ENCODE results near the gene ASTL. TPM values are rescaled to one million over a fixed set of nuclear protein-coding genes. Genes with fewer than 3 reads are reported as not detected.
"Not testable (repeated sequence)": the region's sequence is repeated elsewhere in the genome, so short reads cannot be mapped to it uniquely, and the experiment has no call there.

The ASTL gene
- total RNA-seq, 1 experiment from 2014 or later, result not detected

DNA sequence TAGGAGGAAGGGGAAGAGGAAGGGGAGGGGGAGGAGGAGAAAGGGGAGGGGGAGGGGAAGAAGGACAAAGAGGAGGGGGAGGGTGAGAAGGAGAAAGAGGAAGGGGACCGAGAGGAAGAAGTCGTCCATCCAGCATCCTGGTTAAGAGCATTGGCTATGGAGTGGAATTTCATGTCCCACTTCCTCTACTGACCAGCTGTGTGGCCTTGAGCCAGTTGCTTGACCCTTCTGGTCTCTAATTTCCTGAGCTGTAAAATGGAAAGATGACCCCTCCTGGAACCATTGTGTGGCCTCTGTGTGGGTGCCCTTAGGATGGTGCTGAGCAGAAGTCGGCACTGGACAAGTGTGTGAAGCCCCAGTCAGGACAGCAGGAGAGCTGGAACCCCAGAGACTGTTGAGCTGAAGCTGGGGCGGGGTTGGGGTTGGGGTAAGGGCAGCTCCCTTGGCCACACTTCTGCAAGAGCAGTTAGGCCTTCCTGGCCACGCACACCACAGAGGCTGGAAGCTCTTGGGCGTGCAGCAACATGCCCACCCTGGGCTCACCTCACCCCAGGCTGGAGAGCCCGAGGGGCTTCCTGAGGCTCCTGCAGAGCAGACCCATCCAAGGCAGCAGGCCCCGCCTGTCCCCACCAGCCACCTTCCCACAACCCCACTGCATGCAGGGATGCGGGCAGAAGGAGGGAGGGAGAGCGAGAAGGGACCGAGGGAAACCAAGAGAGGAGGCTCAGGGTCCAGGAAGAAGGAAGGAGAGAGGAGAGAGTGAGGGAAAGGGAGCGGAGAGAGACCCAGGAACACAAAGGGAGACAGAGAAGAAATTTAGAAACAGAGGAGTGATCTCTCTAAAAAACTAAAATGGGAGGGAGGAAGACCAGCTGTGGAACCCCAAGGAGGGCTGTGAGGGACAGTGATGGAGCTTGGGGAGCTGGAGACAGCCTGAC, 38.2 kb downstream of the ASTL start:
- no peak for DNase-seq (ENCODE audit: low read depth)

DNA sequence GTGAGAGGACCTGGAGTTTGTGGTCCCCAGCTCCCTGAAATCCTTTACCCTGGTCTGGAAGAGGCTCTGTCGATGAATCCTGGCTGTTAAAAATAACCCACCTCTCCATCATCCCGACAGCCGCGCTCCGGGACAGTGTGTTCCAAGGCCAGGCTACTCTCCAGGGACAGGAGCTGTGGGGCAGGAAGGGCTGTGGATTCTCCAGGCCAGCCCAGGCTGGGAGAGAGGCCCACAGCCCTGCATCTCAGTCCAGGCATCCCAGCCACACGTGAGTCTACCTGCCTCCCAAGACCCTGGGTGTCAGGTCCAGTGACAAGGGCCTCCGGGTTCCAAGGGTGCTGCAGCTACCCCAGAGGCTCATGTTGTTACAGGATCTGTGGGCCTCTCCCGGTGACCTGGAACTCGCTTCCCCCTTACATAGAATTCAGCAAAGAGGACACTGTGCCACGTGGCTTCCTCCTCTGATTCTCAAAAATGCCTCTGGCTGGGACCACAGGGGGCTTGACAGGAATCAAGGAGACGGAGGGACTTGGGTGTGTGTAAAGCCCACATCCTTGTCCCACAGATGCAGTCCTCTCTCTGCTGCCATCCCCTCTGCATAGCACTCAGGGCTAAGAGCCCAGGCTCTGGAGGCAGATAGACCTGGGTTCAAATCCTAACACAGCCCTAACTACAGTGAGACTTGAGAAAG, 39.3 kb downstream of the ASTL start:
- peak; percentile 15 for DNase-seq (ENCODE audit: low read depth)

DNA sequence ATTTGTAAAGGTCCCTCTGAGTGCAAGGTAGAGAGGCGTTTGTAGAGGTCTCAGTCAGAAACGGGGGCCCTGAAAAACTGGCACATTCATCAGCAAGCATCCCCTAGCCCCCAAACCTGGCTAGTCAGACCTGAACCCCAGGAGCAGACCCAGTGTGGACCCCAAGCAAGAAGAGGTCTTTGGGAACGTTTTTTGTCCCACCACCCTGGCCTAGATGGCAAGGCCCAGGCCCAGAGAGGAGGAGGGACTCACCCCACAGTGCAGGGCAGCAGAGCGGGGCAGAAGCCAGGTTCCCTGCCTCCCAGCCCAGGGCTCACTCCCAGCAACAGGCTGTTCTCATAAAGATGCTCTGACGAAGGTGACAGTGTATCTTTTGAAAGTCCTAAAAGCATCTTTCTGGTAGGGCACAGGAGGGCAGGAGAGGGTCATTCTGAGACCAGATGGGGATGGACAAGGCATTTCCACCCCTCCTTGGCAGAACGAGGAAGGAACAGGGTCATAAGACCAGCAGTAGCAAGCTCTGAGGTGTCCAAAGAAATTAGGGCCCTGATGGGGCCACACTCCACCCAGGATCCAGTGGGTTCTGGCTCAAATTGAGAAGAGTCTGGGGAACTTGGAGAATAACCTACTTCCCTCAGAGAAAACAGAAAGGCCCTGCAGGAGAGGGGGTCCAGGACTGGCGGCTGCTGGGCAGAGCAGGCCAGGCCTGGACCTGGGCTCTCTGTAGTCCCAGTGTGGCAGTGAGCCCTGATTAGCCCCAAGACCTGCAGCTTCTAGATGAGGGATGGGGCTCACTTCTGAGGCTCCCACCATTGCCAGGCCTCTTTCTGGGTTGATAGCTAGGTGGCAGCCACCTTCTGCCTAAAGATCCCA, 40.1 kb downstream of the ASTL start:
- DNase-seq (ENCODE audit: low read depth), result no peak

DNA sequence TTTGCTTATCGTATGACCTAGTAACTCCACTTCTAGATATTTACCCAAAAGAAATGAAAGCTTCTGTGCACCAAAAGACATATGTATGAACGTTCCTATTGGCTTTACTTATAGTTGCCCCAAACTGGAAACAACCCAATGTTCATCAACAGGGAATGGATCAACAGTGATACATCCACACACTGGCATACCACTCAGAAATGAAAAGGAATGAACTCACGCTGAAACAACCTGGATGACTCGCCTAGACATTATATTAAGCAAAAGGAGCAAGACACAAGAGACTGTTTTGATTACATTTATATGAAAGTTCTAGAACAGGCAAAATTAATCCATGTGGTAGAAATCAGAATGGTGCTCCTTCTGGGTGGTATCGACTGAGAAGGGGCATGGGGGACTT, 40.9 kb downstream of the ASTL start:
- no peak for DNase-seq (ENCODE audit: low read depth)

DNA sequence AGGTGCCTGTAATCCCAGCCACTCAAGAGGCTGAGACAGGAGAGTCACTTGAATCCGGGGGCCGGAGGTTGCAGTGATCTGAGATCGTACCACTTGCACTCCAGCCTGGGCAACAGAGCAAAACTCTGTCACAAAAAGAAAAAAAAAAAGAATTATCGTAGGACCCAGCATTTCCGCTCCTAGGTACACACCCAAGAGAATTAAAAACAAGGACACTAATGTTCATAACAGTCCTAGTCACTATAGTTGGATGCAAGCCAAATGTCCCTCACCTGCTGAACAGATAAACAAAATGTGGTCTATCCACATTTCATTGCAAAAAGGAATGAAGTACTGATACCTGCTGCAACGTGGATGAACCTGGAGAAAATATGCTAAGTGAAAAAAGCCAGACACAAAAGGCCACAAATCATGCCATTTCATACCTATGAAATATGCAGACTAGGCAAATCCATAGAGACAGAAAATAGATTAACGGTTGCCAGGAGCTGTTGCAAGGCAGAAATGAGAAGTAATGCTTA, 43.1 kb downstream of the ASTL start:
- no peak for DNase-seq (ENCODE audit: low read depth)

DNA sequence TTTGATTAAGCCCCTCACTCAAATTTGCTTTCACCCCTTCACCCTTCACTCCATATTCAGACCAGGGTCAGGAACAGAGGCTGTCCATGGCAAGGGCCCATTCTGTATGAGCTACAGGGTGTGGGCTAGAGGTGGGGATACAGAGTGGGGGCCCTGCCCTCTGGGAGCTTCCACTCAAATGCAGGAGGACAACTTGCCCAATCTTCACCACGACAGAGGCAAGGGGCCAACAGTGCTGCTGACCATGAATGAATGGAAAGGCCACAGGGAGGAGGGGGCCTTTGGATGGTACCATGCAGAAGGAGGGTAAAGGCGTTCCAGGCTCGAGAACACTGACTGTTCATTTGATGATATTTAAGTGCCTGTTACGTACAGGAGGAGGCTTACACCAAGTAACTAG, 44.8 kb downstream of the ASTL start:
- DNase-seq (ENCODE audit: low read depth), result no peak

DNA sequence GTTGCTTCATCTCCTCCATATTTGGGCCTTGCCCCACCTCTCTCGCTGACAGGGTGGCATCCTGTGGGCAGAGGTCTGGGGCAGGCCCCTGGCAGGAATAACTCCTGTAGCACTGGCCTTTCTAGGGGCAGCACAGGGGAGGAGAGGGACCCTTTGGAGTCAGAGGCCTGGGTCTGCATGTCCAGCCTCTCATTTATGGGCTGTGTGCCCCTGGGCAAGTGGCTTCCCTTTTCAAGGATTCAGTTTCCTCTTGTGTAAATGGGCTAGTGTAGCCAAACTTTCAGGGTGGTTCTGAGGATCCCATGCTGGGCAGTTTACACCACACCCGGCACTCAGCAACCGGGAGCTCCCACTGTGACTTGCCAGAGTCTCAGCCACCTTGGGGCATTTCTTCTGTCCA, 45.4 kb downstream of the ASTL start:
- DNase-seq (ENCODE audit: low read depth), result no peak

DNA sequence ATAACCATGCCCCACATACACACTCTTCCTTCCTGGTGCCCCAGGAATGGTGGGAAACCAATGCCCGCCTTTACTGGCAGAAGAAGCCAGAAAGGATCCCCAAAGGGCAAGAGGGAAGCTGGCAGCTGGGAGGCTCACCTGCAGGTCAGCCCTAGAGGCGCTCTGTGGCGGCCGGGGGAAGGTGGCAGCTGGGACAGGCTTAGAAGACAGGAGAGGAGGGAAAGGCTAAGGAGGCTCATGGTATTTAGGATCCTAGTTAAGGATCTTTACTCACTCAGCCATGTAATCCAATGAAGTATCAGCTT, 45.8 kb downstream of the ASTL start:
- DNase-seq (ENCODE audit: low read depth), result no peak

DNA sequence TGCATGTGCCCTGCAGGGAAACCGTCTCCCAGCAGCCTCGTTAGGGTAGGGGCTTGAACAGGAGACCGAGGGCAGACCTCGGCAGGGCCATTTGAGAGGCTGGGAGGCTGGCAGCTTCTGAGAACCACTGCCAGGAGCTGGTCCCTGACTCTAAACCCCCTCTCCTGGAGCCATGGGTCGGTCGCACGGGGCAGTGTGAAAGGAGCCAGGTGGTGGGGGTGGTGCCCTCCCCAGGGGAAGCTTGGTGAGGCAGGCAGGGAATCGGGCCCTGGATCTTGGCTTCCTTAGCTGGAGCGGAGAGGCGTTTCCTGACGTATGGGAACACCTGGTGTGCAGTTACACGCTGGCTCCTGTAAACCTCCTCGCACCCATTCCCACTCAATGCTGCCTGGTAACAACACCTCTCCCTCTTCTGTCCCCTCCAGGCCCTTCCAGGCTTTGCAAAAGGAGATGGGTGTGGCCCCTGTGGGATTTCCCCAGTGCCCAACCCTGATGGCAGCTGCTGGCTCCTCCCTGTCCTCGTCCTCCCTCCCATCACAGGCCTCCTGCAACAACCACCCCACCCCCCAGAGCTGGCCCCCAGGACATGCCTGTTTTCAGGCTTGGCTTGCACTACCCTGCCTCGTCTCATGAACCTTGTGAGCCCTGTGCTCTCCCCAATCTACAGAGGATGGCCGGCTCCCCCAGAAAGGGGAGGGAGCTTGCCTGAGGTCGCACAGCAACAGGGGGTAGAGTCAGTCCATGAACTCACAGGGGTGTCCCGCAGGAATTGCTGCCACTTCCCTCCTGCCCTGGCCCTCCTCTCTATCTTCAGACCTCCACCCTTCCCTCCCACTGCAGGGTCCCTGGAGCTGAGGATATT, 46.4 kb downstream of the ASTL start:
- no peak for DNase-seq (ENCODE audit: low read depth)

DNA sequence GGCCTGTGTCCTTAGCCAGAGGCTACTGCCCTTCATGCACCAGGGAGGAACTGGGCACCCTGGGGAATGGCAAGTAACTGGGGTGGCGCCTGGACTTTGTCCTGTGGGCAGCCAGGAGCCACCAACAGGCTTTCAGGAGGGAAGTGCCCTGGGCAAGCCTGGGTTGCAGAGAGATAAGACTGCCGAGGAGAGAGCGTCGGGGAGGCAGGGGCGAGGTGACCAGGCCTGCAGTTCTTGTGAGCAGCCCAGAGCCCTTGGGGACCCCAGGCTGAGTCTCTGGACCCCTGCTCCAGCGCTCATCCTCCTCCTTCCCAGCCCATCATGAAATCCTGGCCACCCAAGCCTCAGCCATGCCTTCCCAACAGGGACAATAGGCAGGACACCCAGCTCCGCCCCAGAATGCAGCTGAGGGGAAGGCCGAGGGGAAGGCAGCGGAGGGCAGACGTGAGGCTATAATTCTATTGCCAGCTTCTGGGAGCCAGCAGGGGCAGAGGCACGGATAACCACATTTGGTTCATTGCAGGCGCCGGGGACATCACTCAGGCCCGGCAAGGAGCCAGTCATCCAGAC, 47.1 kb downstream of the ASTL start:
- no peak for DNase-seq (ENCODE audit: low read depth)

DNA sequence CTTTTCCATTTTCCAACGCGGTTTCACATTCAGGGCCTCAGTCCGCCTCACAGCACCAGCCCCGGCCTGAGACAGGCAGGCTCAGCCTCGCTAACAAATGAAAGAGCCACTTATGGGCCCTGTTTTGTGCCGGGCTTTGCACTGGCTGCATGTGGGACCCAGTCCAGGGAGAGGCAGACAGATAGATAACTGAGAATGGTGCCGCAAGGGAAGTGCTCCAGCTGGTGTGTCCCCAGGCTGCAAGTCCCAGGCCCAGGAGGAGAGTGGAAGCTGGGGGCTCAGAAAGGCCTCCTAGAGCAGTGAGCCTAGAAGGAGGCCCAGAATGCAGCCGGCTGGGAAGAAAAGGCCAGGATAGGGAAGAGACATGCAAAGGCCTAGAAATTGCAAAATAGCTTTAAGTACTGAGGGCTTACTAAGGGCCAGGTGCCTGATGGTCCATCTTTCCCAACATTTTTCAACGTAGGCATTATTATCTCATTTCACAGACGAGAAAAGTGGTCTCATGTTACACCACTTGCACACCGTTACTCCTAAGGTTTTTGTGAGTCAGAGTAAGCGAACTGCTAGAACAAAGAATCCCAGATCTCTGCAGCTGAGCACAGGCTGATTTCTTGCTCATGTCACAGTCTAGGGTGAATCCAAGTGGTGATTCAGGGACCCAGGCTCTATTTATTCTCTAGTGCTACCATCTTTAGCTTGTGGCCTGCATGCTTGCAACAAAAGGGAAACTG, 47.9 kb downstream of the ASTL start:
- no peak for DNase-seq (ENCODE audit: low read depth)

DNA sequence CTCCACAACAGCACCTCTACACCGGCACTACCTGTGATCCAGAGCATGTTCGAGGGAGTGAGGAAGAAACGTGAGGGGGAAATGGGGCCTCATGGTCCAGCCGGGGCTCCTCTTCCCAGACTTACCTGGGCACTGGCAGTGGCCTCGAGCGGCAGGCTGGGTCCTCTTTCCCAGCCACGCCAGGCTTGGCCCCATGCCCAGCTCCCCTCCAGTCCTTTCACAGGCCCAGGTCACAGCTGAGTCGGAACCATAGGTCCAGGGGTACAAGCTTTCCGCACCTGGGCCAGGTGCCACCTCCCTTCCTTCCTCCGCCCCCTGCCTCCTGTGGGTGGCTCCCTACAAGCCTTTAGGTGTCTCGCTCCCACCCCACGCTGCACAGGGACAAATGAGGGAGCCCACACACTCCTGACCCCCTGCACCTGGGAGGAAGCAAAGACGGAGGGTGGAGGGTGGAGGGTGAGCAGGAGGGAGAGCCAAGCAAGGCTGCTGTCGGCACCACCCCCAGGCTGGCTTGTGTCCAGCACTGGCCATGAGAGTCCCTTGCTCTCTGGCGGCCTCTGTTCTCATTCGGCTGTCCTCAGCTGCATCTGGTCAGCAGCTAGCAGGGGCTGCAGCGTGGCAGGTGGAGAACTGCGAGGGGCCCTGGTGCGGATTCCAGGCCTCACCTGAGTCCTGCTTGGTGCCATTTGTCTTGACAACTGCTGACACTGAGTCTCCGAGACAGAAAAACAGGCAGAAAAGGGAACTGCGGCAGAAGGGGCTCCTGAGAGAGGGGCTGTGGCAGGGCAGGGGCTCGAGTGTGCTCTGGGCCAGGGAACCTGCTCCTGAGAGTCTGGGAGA, 48.7 kb downstream of the ASTL start:
- no peak for DNase-seq (ENCODE audit: low read depth)

DNA sequence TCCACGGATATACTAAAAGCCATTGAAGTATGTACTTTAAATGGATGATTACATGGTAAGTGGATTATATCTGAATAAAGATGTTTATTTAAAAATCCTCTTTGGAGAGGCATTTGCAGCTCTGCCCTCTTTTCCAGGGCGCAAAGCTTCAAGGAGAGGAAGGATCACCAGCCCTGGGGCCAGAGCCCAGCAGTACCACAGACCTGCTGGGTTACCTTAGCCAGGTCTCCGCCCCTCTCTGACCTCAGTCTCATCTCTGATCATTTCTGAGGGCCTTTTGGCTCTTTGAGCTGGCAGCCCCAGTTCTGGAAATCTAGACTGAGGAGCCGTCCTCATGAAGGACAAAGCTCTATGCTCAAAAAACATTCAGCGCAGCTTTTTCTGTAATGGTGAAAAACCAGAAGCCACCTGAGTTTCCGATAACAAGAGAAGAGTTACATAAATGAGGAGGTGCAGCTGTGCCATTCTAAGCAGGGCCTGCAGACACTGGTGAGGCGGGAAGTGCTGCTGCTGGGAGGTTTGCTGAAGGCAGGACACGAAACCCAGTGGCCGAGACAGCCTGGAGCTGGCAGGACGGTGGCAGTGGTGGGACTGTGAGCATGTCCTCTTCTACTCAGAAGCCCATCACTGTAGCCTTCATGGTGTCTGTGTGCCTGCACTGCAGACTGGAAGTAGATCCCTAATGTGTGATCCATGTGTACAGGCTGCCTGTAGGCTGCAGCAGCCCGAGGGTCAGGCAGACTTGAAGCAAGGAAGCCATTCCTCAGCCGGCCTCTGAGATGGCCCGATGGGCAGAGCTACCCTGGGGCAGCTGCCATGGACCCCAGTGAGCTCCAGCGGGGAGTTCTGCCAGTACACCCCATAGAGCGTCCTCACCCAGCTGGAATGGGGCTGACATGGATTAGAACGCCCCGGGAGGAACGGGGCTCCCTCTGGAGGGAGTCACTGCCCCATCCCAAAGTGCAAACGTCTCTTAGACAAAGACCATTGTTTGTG, 49.7 kb downstream of the ASTL start:
- DNase-seq (ENCODE audit: low read depth), result no peak

DNA sequence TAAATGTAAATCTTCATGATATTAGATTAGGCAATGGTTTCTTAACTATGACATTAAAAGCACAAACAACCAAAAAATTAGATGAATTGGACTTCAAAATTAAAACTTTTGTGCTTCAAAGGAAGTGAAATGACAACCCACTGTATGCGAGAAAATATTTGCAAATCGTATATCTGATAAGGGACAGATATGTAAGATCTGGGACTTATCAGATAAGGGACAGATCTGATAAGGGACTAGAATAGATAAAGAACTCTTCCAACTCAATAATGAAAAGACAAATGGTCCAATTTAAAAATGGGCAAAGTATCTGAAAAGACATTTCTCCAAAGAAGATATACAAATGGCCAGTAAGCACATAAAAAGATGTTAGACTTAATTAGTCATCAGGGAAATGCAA, 51.2 kb downstream of the ASTL start:
- DNase-seq (ENCODE audit: low read depth), result no peak

DNA sequence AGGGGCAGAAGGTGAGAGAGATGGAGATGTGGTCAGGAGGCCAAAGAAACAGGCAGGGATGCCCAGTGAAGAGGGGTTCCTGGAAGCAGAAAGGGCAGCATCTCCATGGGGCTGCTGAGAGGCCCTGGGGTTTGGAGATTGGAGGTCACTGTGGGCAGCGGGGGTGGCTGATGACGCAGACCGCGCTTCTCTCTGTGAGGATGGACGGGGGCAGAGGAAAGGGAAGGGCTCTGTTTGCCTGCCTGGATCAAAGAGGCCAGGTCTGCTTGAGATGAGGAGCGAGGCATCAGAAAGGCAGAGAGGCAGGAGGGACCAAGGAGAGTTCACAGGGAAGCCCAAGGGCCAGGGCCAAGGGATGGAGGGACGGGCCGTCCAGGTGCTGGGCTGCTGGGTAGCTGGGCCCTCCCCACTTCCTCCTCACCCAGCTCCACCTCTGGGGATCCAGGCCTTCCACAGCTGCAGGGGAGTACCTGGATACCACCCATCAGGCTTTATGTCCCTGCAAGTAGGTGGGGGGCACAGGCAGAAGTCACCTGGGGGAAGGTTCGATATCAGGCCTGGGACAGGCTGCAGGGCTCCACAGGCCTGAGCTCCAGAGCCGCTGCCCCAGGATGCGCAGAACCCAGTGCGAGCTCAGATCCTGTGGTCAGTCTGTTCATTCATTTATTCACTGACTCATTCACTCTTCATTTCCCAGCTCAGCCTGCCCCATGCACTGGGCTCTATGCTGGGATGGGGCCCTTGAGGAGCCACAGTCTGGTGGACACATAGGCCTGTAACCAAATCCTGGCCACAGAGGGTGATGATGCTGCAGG, 52.6 kb downstream of the ASTL start:
- DNase-seq (ENCODE audit: low read depth), result no peak

DNA sequence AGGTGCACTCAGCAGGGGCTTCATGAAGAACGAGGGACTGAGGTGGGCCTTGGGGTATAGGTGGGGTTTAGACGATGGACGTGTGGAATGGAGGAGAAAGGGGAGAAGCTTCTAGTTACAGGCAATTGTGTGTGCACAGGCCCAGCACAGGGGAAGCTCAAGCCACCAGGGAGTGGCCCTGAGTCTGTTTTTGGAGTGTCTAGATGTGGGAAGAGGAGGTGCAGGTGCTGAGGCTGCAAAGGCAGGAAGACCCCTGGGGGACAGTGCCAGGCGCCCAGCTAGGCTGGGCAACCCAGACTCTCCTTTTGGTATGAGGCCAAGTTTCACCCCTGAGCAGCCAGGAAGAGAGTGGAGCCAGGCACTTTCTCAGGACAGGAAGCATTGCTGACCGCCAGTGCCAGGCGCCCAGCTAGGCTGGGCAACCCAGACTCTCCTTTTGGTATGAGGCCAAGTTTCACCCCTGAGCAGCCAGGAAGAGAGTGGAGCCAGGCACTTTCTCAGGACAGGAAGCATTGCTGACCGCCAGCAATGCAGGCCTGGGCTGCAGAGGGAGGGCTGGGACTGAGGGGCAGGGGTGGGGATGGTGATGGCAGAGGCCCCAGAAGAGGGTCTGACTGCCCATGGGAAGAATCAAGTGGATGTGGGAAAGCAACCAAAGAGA, 53.3 kb downstream of the ASTL start:
- not testable (repeated sequence) for DNase-seq (ENCODE audit: low read depth)
